Fibroblast of skin of left quadriceps (primary cell): ENCODE measurements around the gene ITPKB.
"Not testable (repeated sequence)": the region's sequence is repeated elsewhere in the genome, so short reads cannot be mapped to it uniquely, and the experiment has no call there.

Experiments used
- DNase-seq, 2 experiments: peaks; one replicate each; pipeline ENCODE4 v3.0.0-alpha.2; 2013; ENCODE audit warnings: low read depth in 2 of 2

Gene ITPKB

DNA sequence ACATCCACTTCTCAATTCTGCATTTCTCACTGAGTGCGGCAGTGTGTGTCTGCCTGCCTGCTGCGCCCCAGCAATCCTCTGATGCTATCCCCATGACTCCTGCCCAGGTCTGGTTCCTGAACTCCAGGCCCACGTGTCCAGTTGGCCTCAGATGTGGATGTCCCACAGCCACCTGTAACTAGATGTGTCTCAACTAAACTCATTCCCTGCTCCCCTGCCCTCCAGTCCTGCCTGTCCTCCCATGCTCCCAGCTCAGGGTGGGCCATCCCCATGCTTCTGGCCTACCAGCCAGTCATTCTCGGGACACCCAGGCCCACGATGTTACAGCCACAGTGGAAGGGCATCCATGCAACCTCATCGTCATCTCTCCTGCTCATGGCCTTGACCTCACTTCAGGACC, 113.8 kb downstream of the ITPKB start:
- no peak for DNase-seq

DNA sequence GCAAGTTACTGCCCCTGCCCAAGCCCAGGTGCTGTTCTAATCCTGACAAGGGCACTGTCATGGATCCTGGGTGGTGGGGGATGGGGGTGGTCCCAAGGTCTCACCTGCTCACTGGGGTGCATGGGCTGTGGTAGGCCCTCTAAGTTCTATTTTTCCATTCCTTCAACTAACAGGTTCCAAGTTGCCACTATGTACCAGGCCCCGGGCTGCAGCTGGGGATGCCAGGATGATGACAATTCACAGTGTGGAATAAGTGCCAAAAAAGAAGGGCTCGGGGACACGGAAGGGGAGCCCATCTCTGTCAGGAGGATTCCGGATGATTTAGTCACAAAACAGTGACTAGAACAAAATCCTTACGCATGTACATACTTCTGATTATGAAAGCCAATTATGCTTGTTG, 114.6 kb downstream of the ITPKB start:
- no peak for DNase-seq

DNA sequence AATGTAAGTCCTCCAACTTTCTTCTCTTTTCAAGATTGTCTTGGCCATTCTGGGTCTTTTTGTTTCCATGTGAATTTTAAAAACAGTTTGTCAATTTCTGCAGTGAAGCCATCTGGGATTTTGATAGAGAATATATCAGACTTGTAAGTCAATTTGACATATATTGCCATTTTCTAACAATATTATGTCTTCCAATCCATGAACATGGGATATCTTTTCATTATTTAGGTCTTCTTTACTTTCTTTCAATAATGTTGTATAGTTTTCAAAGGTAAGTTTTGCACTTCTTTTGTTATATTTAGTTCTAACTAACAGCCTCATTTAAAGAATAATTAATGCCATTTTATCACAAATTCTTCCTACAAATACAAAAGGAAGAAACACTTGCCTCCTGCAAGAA, 117.1 kb downstream of the ITPKB start:
- no peak for DNase-seq

GRCh38 chr1:226619031-226619430, 120.1 kb downstream of the ITPKB start:
- DNase-seq, result no peak

DNA sequence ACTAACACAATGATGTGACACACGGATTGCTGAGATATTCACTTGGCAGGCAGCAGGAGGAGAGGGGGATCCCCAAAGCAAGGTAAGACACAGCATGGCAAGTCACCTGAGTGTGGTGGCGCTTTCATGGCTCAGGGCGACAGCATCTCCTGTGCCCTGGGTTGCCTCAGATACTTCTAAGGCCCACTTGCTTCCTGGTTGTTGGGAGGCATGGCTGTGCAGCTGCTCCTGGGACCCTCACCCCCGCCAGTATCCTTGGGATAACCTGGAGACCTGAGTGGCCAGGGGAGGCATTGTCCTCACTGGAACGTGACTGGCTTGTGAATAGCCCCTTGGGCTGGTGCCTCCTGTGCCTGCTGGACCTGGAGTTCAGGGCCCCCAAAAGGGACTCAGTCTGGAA, 120.7 kb downstream of the ITPKB start:
- DNase-seq, result no peak

DNA sequence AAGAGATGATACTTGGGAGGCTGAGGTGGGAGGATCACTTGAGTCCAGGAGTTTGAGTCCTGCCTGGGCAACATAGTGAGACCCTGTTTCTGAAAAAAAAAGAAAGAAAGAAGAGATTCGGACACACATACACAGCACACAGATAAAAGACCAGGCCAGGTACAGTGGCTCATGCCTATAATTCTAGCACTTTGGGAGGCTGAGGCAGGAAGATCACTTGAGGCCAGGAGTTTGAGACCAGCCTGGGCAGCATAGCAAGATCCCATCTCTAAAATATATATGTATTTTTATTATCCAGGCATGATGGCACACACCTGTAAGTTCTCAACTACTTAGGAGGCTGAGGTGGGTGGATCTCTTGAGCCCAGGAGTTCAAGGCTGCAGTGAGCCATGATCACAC, 121.4 kb downstream of the ITPKB start:
- not testable (repeated sequence) for DNase-seq

- DNase-seq, result no peak
Observed at GRCh38 chr1:226617109-226617508, 122.0 kb downstream of the ITPKB start.

DNA sequence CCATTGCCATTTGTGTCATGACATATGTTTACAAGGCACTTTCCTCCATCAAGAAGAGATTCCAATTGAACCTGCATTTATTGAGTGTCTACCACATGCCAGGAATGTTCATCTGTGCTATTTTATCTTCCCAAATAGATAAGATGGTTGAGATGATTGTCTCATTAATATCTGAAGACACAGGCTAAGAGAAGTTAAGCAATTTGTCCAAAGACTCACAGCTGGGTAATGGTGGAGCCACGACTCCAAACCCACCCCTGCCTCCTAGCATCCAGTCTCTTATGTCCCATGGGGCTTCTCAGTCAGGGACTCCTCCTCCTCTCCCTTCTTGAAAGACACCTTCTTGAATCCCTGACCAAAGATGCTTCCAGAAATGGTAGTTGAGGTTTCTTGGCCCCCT, 122.4 kb downstream of the ITPKB start:
- DNase-seq, result no peak

DNA sequence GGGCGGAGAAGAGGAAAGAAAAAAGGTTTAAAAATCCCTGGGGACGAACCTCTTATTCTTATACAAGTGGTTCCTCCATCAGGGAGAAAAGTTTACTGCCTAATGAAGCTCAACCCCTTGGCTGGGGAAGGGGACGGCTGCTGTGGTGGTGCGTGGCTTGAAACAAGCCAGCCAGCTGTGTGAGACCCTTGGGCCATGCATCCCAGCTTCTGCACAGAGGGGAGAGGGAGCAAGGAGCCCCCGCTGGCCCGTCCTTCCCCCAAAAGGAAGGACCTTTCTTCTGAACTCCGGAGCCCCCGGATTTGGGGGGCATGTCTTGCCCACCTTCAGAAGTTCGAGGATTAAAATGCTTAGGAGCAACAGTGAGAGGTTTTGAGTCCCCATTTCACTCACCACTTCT, 123.2 kb downstream of the ITPKB start:
- no peak for DNase-seq

DNA sequence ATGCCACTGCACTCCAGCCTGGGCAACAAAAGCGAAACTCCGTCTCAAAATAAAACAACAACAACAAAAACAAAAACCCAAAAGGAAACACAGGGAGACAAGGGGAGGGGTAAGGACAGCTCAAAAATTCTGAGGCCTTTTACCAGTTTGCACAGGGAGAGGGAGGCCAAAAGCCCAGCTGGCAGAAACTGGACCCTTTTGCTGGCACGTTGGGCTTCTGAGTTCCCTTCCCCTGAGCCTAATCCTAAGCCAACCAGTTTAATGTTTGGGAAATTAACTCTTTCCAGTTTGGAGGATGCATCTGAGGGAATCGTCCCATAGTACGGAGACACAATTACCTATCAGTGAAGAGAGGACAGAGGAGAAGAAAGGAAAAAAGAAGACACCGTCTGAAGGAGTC, 127.1 kb downstream of the ITPKB start:
- DNase-seq, result not testable (repeated sequence)

DNA sequence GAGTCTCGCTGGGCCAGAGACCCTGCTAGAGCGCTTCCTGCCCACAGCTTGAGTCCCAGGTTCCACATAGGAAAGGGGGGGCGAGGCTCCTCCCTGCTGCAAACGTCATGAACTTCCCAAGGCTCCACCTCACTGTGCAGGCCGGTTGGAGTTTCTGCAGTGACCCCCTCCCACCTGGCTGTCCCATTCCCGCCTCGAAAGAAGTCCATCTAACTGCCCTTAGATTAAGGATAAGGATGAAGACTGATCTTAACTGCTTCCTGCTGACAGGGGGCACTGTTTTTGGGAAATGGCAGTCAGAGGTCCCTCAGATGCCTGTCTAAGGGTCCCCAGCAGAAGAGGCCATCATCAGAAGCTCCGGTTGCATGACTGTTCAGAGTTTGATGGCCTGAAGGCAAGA, 127.8 kb downstream of the ITPKB start:
- DNase-seq, result no peak

- DNase-seq, result no peak
Observed at GRCh38 chr1:226610671-226611070, 128.4 kb downstream of the ITPKB start.

DNA sequence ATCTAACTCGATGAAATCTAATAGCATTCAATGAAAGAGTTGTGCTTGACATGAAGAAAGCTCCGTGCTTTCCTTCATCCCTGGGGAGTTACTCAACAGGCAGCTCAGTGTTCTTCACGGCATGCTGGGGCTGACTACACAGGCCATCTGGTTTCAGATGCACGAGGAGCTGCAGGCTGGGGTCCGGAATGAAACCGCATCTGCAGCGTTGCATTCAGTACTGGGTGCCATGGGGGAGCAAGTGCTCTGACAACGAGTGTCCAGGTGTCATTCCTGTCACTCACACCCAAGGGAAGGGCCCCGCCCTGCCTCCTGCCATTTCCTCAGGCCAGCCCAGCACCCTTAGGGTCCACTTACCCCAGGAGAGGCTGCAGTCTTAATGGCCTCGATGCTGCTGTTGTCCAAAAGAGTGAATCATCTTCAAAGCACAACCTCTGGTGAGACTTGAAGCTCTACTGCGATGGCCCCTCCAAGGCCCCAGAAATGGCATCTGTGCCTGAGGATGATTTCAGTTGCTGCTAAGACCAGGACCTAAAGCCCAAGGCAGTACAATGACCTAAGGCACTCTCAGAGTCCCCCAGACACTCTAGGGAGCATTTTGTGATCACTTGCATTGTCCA, 129.1 kb downstream of the ITPKB start:
- no peak for DNase-seq

GRCh38 chr1:226608699-226609505, 130.2 kb downstream of the ITPKB start:
- DNase-seq, result peak in 1 of 2 experiments; percentile 13

- no peak for DNase-seq
Observed at GRCh38 chr1:226607821-226608220, 131.3 kb downstream of the ITPKB start.

- no peak for DNase-seq
Observed at GRCh38 chr1:226607268-226607660, 131.8 kb downstream of the ITPKB start.

- no peak for DNase-seq
Observed at GRCh38 chr1:226606311-226607267, 132.5 kb downstream of the ITPKB start.

DNA sequence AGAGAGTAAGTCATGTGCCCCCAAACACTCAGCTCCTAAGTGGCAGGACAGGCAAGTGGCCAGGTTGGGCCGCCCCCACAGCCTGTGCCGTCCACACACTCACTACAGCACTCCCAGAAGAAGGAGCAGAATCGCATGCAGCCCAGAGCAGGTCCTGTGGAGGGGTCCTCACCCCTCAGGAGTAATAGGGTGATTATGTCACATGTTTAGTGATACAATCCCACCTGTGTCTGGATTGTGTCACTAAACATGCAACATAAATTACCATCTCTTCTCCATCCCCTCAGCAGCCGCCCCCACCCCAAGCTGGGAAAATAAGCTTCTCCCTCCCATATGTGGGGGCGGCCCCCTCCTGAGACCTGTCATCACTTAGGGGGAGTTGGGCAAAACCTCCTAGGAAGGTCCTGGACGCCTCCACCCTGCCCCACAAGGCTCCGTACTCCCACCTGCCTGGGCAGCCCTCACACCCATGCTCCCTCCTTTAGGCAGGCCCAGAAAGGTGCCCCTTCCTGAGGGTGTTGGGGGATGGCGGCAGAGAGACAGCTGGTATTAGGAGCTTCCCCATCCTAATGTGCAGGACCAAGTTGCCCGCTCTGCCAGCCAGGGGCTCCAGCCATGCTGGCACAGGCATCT, 133.6 kb downstream of the ITPKB start:
- DNase-seq, result no peak

- no peak for DNase-seq
Observed at GRCh38 chr1:226604560-226605317, 134.3 kb downstream of the ITPKB start.

DNA sequence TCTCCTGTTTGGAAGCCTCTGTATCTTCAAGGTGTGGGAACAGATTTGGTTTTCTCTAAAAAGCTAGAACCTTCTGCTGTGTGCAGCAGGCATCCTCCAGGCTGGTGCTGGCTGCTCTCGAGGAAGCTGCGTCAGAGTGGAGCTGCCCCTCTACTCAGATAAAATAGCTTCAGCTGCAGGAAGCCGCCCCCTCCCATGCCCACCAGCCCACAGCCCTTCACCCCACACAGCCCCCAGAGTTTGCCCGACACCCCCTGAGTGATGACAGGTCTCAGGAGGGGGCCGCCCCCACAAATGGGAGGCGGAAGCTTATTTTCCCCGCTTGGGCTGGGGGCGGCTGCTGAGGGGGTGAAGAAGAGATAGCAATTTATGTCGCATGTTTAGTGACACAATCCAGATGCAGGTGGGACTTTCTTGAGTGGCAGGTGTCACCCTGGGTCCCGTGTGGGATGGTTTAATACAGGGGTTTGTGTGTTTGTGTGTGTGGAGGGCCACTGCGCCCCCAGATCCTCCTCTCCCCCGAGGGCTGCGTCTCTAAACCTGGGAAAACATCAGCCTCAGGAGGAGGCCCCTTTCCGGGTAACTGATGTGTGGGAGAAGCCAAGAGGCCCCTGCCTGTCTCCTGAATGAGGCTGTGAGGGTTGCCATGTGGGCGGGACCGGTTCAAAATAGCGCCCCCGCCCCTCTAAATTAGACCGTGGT, 135.1 kb downstream of the ITPKB start:
- DNase-seq, result no peak
